Body of pancreas (tissue), 4 donors: ENCODE measurements around the gene BLOC1S3. TPM values are rescaled to one million over a fixed set of nuclear protein-coding genes. Genes with fewer than 3 reads are reported as not detected.

ENCODE experiments used
- ATAC-seq: fragments of 150-250 bp; one replicate; pipeline ENCODE4 v1.9.1; 2016
- DNase-seq, 4 donors: peaks; one replicate each; pipeline ENCODE4 v3.0.0-alpha.2; 2019
- H3K27ac ChIP-seq, 4 donors: fragments of 200-600 bp; sonication (generic); 1 replicate in 3 of 4; 2 replicates in 1 of 4; pipeline versions ENCODE4 v1.5.1 to v1.6.1; 2016 to 2019; ENCODE audit warnings: mild to moderate bottlenecking in 1 of 4, mixed read lengths in 1 of 4, moderate library complexity in 1 of 4
- H3K27me3 ChIP-seq, 2 donors: fragments of 200-600 bp; sonication (generic); one replicate each; pipeline ENCODE4 v1.6.0; 2016; ENCODE audit warnings: mild to moderate bottlenecking in 1 of 2
- H3K36me3 ChIP-seq, 2 donors: fragments of 200-600 bp; sonication (generic); replicated peaks in 1 of 2; 2 replicates each; pipeline ENCODE4 v1.5.1; 2016; ENCODE audit warnings: low read depth in 2 of 2; ENCODE audit not compliant: insufficient read depth in 1 of 2
- H3K4me1 ChIP-seq: fragments of 200-600 bp; sonication (generic); one replicate; pipeline ENCODE4 v1.6.0; 2016
- H3K4me3 ChIP-seq, 2 donors: fragments of 200-600 bp; sonication (generic); 1 replicate in 1 of 2; 2 replicates in 1 of 2; pipeline ENCODE4 v1.5.1; 2016 to 2019
- H3K9me3 ChIP-seq, 3 donors: fragments of 200-600 bp; sonication (generic); 1 replicate in 2 of 3; 2 replicates in 1 of 3; pipeline ENCODE4 v1.5.1; 2016
- CTCF ChIP-seq, 7 experiments: fragments of 450-650 bp in 4 of 7; fragments of 200-600 bp in 3 of 7; sonication (generic) in 3 of 7; IDR thresholded peaks; one replicate each; pipeline ENCODE4 v1.5.1; 2016 to 2019; ENCODE audit warnings: antibody characterized with exemption in 7 of 7
- POLR2A ChIP-seq, 3 donors: fragments of 450-650 bp; IDR thresholded peaks; one replicate each; pipeline ENCODE4 v1.6.1; 2016; ENCODE audit warnings: antibody characterized with exemption in 3 of 3, mild to moderate bottlenecking in 2 of 3
- WGBS, 2 donors: methylation state at CpG; one replicate each; pipeline ENCODE4 v1.1.5; 2017; 5-methylcytosine and 5-hydroxymethylcytosine counted together
- intact Hi-C: fragments of 100-400 bp; cut with DNase I; formaldehyde crosslinking; loops from one replicate; pipeline ENCODE4 v1.15.1; 2023
- total RNA-seq, 2 donors: library from RNA; depleted of rRNA; stranded (reverse); fragments of >200 nt; gene quantifications; one replicate each; pipeline ENCODE4 v1.1.0, GENCODE V29; 2016

The BLOC1S3 gene
- total RNA-seq, 2 donors from 2014 or later = 4.9 to 12.5 TPM

- H3K4me1 ChIP-seq = peaks cover 13% of the 10 kb centered on the region
- WGBS, 2 donors = 93 to 97% methylated on average over 20 to 28 of the region's 28 CpGs
These were observed 37.2 kb upstream of the BLOC1S3 start for GRCh38 chr19:45141203-45141900.

GRCh38 chr19:45142016-45142725, 36.4 kb upstream of the BLOC1S3 start:
- TF ChIP-seq CTCF (IDR thresholded peaks at IDR 0.05) (no peak), POLR2A (IDR thresholded peaks at IDR 0.05) (no peak)
- intact Hi-C loops = no loop called here
- 90 to 93% methylated on average over 3 to 32 of the region's 33 CpGs for WGBS, 2 donors
- Histone ChIP-seq H3K36me3 (peaks cover 4 to 7% of the 10 kb centered on the region in 2 donors), H3K27ac (no peak overlapping the region), H3K4me3 (no peak overlapping the region), H3K4me1 (peaks cover 5% of the 10 kb centered on the region), H3K27me3 (no peaks in the 10 kb centered on the region), H3K9me3 (no peaks in the 10 kb centered on the region)
- no peak for ATAC-seq
- DNase-seq = no peak

More at GRCh38 chr19:45141203-45141900, 37.2 kb upstream of the BLOC1S3 start:
- no peak for DNase-seq
- intact Hi-C loops = no loop called here
- TF ChIP-seq POLR2A (IDR thresholded peaks at IDR 0.05) (no peak), CTCF (IDR thresholded peaks at IDR 0.05) (no peak)
- Histone ChIP-seq H3K9me3 (no peaks in the 10 kb centered on the region), H3K27me3 (no peaks in the 10 kb centered on the region), H3K27ac (no peak overlapping the region), H3K36me3 (peaks cover 4 to 7% of the 10 kb centered on the region in 2 donors), H3K4me3 (no peak overlapping the region)
- ATAC-seq = no peak

GRCh38 chr19:45142726-45143110, 35.9 kb upstream of the BLOC1S3 start:
- ATAC-seq (no peak), DNase-seq (no peak)
- no peaks in the 10 kb centered on the region for H3K9me3 ChIP-seq
- no peak overlapping the region for H3K4me3 ChIP-seq
- H3K4me1 ChIP-seq = no peaks in the 10 kb centered on the region
- TF ChIP-seq POLR2A (IDR thresholded peaks at IDR 0.05) (no peak), CTCF (IDR thresholded peaks at IDR 0.05) (no peak)
- intact Hi-C loops = no loop called here
- H3K36me3 ChIP-seq = peaks cover 4 to 7% of the 10 kb centered on the region in 2 donors
- no peak overlapping the region for H3K27ac ChIP-seq
- WGBS, 2 donors = 82 to 90% methylated on average over 8 to 9 of the region's 9 CpGs
- H3K27me3 ChIP-seq = no peaks in the 10 kb centered on the region

GRCh38 chr19:45144431-45145269, 33.9 kb upstream of the BLOC1S3 start:
- peaks cover 4 to 7% of the 10 kb centered on the region in 2 donors for H3K36me3 ChIP-seq
- no peaks in the 10 kb centered on the region for H3K9me3 ChIP-seq
- WGBS, 2 donors = 96 to 97% methylated on average over 31 to 50 of the region's 53 CpGs
- H3K27ac ChIP-seq = no peak overlapping the region
- DNase-seq (no peak), ATAC-seq (no peak)
- no peak overlapping the region for H3K4me3 ChIP-seq
- TF ChIP-seq POLR2A (IDR thresholded peaks at IDR 0.05) (no peak), CTCF (IDR thresholded peaks at IDR 0.05) (no peak)
- H3K4me1 ChIP-seq = no peaks in the 10 kb centered on the region
- H3K27me3 ChIP-seq = no peaks in the 10 kb centered on the region
- intact Hi-C loops = no loop called here
